K562 (cell line): ENCODE measurements around the gene MME. TPM values are rescaled to one million over a fixed set of nuclear protein-coding genes. Genes with fewer than 3 reads are reported as not detected.
A peak's percentile ranks its signal among the peaks of the same experiment; 100 is the strongest.

ENCODE experiments used
- ATAC-seq: fragments of 200-7000 bp; cut with Tn5 transposase; 3 replicates; pipeline ENCODE4 v1.9.1; 2020; ENCODE audit warnings: moderate library complexity
- BruUV-seq: library from RNA; stranded (reverse); fragments of 400-500 nt; replicated peaks from 2 replicates; lab custom pipeline; 2021; lab: Mats Ljungman, UMichigan
- CTCF ChIA-PET: fragments of 300-600 bp; formaldehyde crosslinking; extraction: SDS; loops from one replicate; lab custom pipeline; 2021; ENCODE audit warnings: low intra/inter-chr PET ratio; lab: Yijun Ruan, JAX
- POLR2A ChIA-PET: fragments of 300-600, 350-650 bp; sonication (Branson Sonifier 250); formaldehyde crosslinking; extraction: SDS; loops from one replicate; lab custom pipeline; 2021; ENCODE audit warnings: antibody characterized with exemption, inconsistent platforms; lab: Yijun Ruan, JAX
- DNase-seq, 4 experiments: peaks; one replicate each; pipeline versions ENCODE4 v3.0.0 to v3.0.0-alpha.2; 2011 to 2018; ENCODE audit warnings: low spot score in 3 of 4, mixed read lengths in 3 of 4; ENCODE audit errors: extremely low read depth in 1 of 4
- FAIRE-seq: peaks from 2 replicates; lab custom pipeline; 2011; peaks lifted over from hg19 to GRCh38; lab: Jason Lieb, UNC
- H2AFZ ChIP-seq: 2 replicates; pipeline ENCODE4 v1.6.0; 2011; ENCODE audit warnings: low read depth, low read length, control low read depth, inconsistent platforms
- H3K27ac ChIP-seq: fragments of 200-600 bp; 3 replicates; pipeline ENCODE4 v1.8.0; 2011; ENCODE audit warnings: low read depth, mild to moderate bottlenecking, control low read depth, inconsistent platforms, low read length, moderate library complexity, mixed read lengths; ENCODE audit errors: extremely low read depth
- H3K27me3 ChIP-seq, 2 experiments: fragments of 300-600 bp in 1 of 2; 2 replicates in 1 of 2; 3 replicates in 1 of 2; pipeline versions ENCODE4 v1.6.0 to v1.8.0; 2011; ENCODE audit warnings: inconsistent platforms in 2 of 2, low read length in 2 of 2, mild to moderate bottlenecking in 1 of 2, mixed read lengths in 1 of 2, moderate library complexity in 1 of 2; ENCODE audit not compliant: control insufficient read depth in 2 of 2, insufficient read depth in 2 of 2
- H3K36me3 ChIP-seq: fragments of 300-600 bp; 3 replicates; pipeline ENCODE4 v1.8.0; 2011; ENCODE audit warnings: mild to moderate bottlenecking, low read length, inconsistent platforms; ENCODE audit not compliant: control insufficient read depth, insufficient read depth
- H3K4me1 ChIP-seq, 2 experiments: fragments of 200-600 bp in 1 of 2; replicated peaks in 1 of 2; 2 replicates in 1 of 2; 3 replicates in 1 of 2; pipeline versions ENCODE4 v1.5.1 to v1.8.0; 2011; ENCODE audit warnings: inconsistent platforms in 2 of 2, low read length in 2 of 2, mild to moderate bottlenecking in 1 of 2, mixed read lengths in 1 of 2, moderate library complexity in 1 of 2; ENCODE audit not compliant: control insufficient read depth in 2 of 2, insufficient read depth in 2 of 2
- H3K4me2 ChIP-seq: 2 replicates; pipeline ENCODE4 v1.6.1; 2011; ENCODE audit warnings: low read length, control low read depth, inconsistent platforms, mixed read lengths; ENCODE audit not compliant: insufficient read depth
- H3K4me3 ChIP-seq: fragments of 200-600 bp; sonication (generic), shearing (Covaris generic); 2 replicates; pipeline ENCODE4 v1.5.1; 2016; ENCODE audit warnings: control low read depth, inconsistent platforms
- H3K79me2 ChIP-seq: fragments of 200-600 bp; 3 replicates; pipeline ENCODE4 v1.8.0; 2011; ENCODE audit warnings: low read length, inconsistent platforms; ENCODE audit not compliant: control insufficient read depth, insufficient read depth
- H3K9ac ChIP-seq, 2 experiments: 2 replicates each; pipeline versions ENCODE4 v1.6.0 to v1.6.1; 2011; ENCODE audit warnings: low read depth in 2 of 2, low read length in 2 of 2, control low read depth in 1 of 2, inconsistent platforms in 1 of 2, mild to moderate bottlenecking in 1 of 2, mixed read lengths in 1 of 2; ENCODE audit not compliant: insufficient read depth in 1 of 2
- H3K9me1 ChIP-seq: one replicate; pipeline ENCODE4 v1.6.0; 2011; ENCODE audit warnings: inconsistent platforms, mild to moderate bottlenecking, low read length, moderate library complexity; ENCODE audit not compliant: control insufficient read depth, insufficient read depth
- H3K9me3 ChIP-seq: replicated peaks from 2 replicates; pipeline ENCODE4 v1.5.1; 2011; ENCODE audit warnings: low read depth, low read length, inconsistent platforms; ENCODE audit not compliant: control insufficient read depth, insufficient read depth
- H4K20me1 ChIP-seq: replicated peaks from 2 replicates; pipeline ENCODE4 v1.6.1; 2011; ENCODE audit warnings: low read length, inconsistent platforms, mixed read lengths; ENCODE audit not compliant: control insufficient read depth, insufficient read depth
- CHD7 ChIP-seq: fragments of 200-600 bp; sonication (generic); IDR thresholded peaks from one replicate; pipeline ENCODE4 v1.6.1; 2012; ENCODE audit warnings: mild to moderate bottlenecking, low read depth, low read length, inconsistent platforms
- DMBX1 ChIP-seq: fragments of 250-450 bp; sonication (Bioruptor Pico); IDR thresholded peaks from 2 replicates; pipeline ENCODE4 v1.8.0; 2022; ENCODE audit warnings: inconsistent platforms, mild to moderate bottlenecking, moderate library complexity, borderline replicate concordance
- NR2C2 ChIP-seq, 2 experiments: fragments of 200-800 bp in 1 of 2; sonication (Bioruptor generic) in 1 of 2; sonication (generic) in 1 of 2; formaldehyde crosslinking in 1 of 2; IDR thresholded peaks; 2 replicates each; pipeline versions ENCODE4 v1.6.1 to v1.8.0; 2016 to 2022; ENCODE audit warnings: mild to moderate bottlenecking in 1 of 2, missing compliant biosample characterization in 1 of 2, missing genetic modification characterization in 1 of 2, missing genetic modification reagents in 1 of 2
- STAT5A ChIP-seq: IDR thresholded peaks from 2 replicates; pipeline ENCODE4 v1.6.1; 2012; ENCODE audit warnings: low read length, inconsistent platforms, borderline replicate concordance
- ZBTB17 ChIP-seq: fragments of 450-650 bp; formaldehyde crosslinking; IDR thresholded peaks from 2 replicates; pipeline ENCODE4 v1.4.0; 2020; ENCODE audit warnings: mild to moderate bottlenecking
- ZNF561 ChIP-seq: fragments of 450-650 bp; formaldehyde crosslinking; conservative IDR thresholded peaks from 2 replicates; pipeline ENCODE4 v1.4.0; 2020; ENCODE audit warnings: mild to moderate bottlenecking, moderate library complexity
- ZNF695 ChIP-seq: fragments of 450-650 bp; formaldehyde crosslinking; IDR thresholded peaks from 2 replicates; pipeline ENCODE4 v1.4.0; 2020; ENCODE audit warnings: mild to moderate bottlenecking, moderate library complexity
- WGBS: fragments of 100-300 bp; shearing (Covaris generic); methylation state at CpG from one replicate; pipeline ENCODE4 v1.1.6; 2016; ENCODE audit warnings: low coverage, mixed read lengths; ENCODE audit not compliant: insufficient coverage; ENCODE audit errors: missing lambda C conversion rate; 5-methylcytosine and 5-hydroxymethylcytosine counted together
- in situ Hi-C: fragments of 300-500 bp; cut with MboI; formaldehyde crosslinking; loops from 4 replicates; pipeline ENCODE4 v1.15.0; 2018; ENCODE audit warnings: inconsistent platforms, mixed read lengths
- intact Hi-C: fragments of 100-400 bp; cut with micrococcal nuclease; formaldehyde crosslinking; loops from 2 replicates; pipeline ENCODE4 v1.14.2; 2022
- polyA plus RNA-seq, 8 experiments: library from polyadenylated mRNA; depleted of rRNA in 4 of 8; stranded (reverse) in 5 of 8; unstranded in 3 of 8; fragments of >200 nt; fragmentation: Nextera tagmentation in 2 of 8; fragmentation: Illumina TruSeq in 1 of 8; extraction: Ambion mirVana in 2 of 8; extraction: Trizol in 1 of 8; gene quantifications; 2 replicates each; pipeline versions ENCODE4 v1.2.1 to v1.2.3, GENCODE V29; 2011 to 2014; ENCODE audit warnings: inconsistent platforms in 1 of 8, missing spikeins in 1 of 8
- total RNA-seq, 7 experiments: library from RNA; depleted of rRNA in 6 of 7; stranded (reverse); fragments of >200 nt in 6 of 7; fragmentation: Illumina TruSeq in 2 of 7; extraction: Trizol in 2 of 7; gene quantifications; 2 replicates each; pipeline versions ENCODE4 v1.2.1 to v1.2.3, GENCODE V29; 2011 to 2021; ENCODE audit warnings: low replicate concordance in 1 of 7
- TF ChIP-seq, protein P1 (sequence below): fragments of 200-800 bp; sonication (Bioruptor generic); IDR thresholded peaks from 2 replicates; pipeline ENCODE4 v1.6.1; 2017; ENCODE audit warnings: missing genetic modification characterization, missing compliant biosample characterization
- TF ChIP-seq, protein P2 (sequence below): sonication (generic); formaldehyde crosslinking; IDR thresholded peaks from 2 replicates; pipeline ENCODE4 v1.9.0; 2022; ENCODE audit warnings: mild to moderate bottlenecking, missing genetic modification reagents

Gene MME
- total and polyA plus RNA-seq, 9 of the 15 experiments (the other 6 are each of a cell fraction or from before 2014, with no cell fraction given): 0.80 to 8.6 (median 2.5) TPM

DNA sequence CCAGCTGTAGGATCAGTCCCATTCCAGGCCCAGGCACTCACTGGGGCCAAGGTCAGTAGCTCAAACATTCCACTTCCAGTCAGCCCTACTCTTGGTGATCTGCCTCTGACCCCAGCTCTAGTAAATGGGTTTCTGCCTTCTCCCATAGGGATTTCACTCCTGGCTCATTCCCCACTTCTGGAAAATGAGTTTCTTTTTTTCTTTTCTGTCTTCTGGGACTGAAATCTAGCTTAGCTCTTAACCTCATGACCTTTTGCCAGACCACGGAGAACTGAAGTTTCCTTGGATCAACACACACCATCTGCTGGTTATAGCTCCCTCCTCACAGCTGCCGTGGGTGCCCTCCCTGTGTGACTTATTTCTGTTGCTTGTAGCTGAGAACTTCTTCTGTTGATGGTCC, 21.3 kb downstream of the MME start:
- no peak overlapping the region for H3K27ac ChIP-seq
- no TSS peak for BruUV-seq
- WGBS: 19% methylated on average over 2 of the region's 2 CpGs
- H3K4me3 ChIP-seq: no peak overlapping the region
- DNase-seq: peak in 1 of 4 experiments; percentile 17
- peak overlapping the region; percentile 15; the same call in 1 of the 2 replicates for H2AFZ ChIP-seq
- CTCF ChIA-PET: no interaction called here
- FAIRE-seq: no peak
- H3K4me1 ChIP-seq: no peaks in the 10 kb centered on the region; a peak in 1 of 5 replicates
- in situ Hi-C loops: no loop called here
- ATAC-seq: no peak
- H3K27me3 ChIP-seq: no peaks in the 10 kb centered on the region
- H3K4me2 ChIP-seq: no peak overlapping the region
- TF ChIP-seq, protein P1, sequence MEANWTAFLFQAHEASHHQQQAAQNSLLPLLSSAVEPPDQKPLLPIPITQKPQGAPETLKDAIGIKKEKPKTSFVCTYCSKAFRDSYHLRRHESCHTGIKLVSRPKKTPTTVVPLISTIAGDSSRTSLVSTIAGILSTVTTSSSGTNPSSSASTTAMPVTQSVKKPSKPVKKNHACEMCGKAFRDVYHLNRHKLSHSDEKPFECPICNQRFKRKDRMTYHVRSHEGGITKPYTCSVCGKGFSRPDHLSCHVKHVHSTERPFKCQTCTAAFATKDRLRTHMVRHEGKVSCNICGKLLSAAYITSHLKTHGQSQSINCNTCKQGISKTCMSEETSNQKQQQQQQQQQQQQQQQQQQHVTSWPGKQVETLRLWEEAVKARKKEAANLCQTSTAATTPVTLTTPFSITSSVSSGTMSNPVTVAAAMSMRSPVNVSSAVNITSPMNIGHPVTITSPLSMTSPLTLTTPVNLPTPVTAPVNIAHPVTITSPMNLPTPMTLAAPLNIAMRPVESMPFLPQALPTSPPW (CRISPR knock-in tag): no peak
- no peak for TF ChIP-seq CHD7
- TF ChIP-seq, protein P2, sequence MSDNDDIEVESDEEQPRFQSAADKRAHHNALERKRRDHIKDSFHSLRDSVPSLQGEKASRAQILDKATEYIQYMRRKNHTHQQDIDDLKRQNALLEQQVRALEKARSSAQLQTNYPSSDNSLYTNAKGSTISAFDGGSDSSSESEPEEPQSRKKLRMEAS (CRISPR knock-in tag): no peak
- TF ChIP-seq DMBX1: no peak
- no peak for TF ChIP-seq ZNF695 (CRISPR knock-in tag)
- no peak for TF ChIP-seq STAT5A
- no peak for TF ChIP-seq ZBTB17
- TF ChIP-seq NR2C2 (CRISPR knock-in tag; IDR thresholded peaks at IDR 0.05): no peak
- TF ChIP-seq NR2C2 (tag; IDR thresholded peaks at IDR 0.05): no peak
- TF ChIP-seq ZNF561 (CRISPR knock-in tag): no peak
- TF ChIP-seq, all 486 proteins: peak for 0
- Histone ChIP-seq H4K20me1 (no peaks in the 10 kb centered on the region), H3K9me1 (no peaks in the 10 kb centered on the region), H3K79me2 (no peaks in the 10 kb centered on the region), H3K9me3 (no peaks in the 10 kb centered on the region), H3K36me3 (no peaks in the 10 kb centered on the region), H3K9ac (peak overlapping the region in 1 of 2 experiments; percentile 13; a peak in 1 of 4 replicates)
- intact Hi-C loops: no loop called here
- POLR2A ChIA-PET: interaction anchor here (0.6 to 1.4 kb wide), 2 partner anchors 9 to 25 kb away, joined by 3 to 4 read pairs; no protein-coding TSS in a partner anchor
